HepG2 (cell line): ENCODE measurements around the gene GPATCH8. TPM values are rescaled to one million over a fixed set of nuclear protein-coding genes. Genes with fewer than 3 reads are reported as not detected.

Experiments used
- ADNP ChIP-seq: sonication (generic); formaldehyde crosslinking; IDR thresholded peaks from 2 replicates; pipeline ENCODE4 v1.4.0; 2020; ENCODE audit warnings: missing genetic modification reagents
- CREB1 ChIP-seq, 2 experiments: fragments of 450-650 bp in 1 of 2; IDR thresholded peaks; 2 replicates each; pipeline ENCODE4 v1.6.1; 2016 to 2017; ENCODE audit warnings: control low read depth in 1 of 2, mild to moderate bottlenecking in 1 of 2, missing compliant biosample characterization in 1 of 2, missing genetic modification characterization in 1 of 2
- HES4 ChIP-seq: sonication (generic); formaldehyde crosslinking; IDR thresholded peaks from 2 replicates; pipeline ENCODE4 v1.9.0; 2021; ENCODE audit warnings: mild to moderate bottlenecking, missing genetic modification reagents, borderline replicate concordance
- KDM1A ChIP-seq: IDR thresholded peaks from 2 replicates; pipeline ENCODE4 v1.6.1; 2016; ENCODE audit warnings: missing compliant biosample characterization
- MAFG ChIP-seq: sonication (generic); formaldehyde crosslinking; IDR thresholded peaks from 2 replicates; pipeline ENCODE4 v1.5.1; 2020; ENCODE audit warnings: mild to moderate bottlenecking, missing genetic modification reagents
- NR2F6 ChIP-seq, 2 experiments: IDR thresholded peaks; 2 replicates each; pipeline ENCODE4 v1.6.1; 2016; ENCODE audit warnings: antibody characterized with exemption in 1 of 2, mild to moderate bottlenecking in 1 of 2
- PHB2 ChIP-seq: fragments of 450-650 bp; IDR thresholded peaks from 2 replicates; pipeline ENCODE4 v1.6.1; 2018; ENCODE audit not compliant: partially characterized antibody
- RAD21 ChIP-seq: fragments of 450-650 bp; formaldehyde crosslinking; IDR thresholded peaks from 2 replicates; pipeline ENCODE4 v1.5.0; 2020; ENCODE audit warnings: mild to moderate bottlenecking
- SMYD3 ChIP-seq: sonication (generic); formaldehyde crosslinking; IDR thresholded peaks from 2 replicates; pipeline ENCODE4 v1.8.1; 2023; ENCODE audit warnings: mild to moderate bottlenecking, missing genetic modification reagents
- SRSF4 ChIP-seq: fragments of 200-400 bp; formaldehyde crosslinking; IDR thresholded peaks from one replicate; pipeline ENCODE4 v1.6.1; 2018; ENCODE audit warnings: mild to moderate bottlenecking, low read depth, low read length, moderate library complexity; ENCODE audit not compliant: poor library complexity, severe bottlenecking
- TBP ChIP-seq: sonication (generic); formaldehyde crosslinking; IDR thresholded peaks from 2 replicates; pipeline ENCODE4 v1.5.0; 2020; ENCODE audit warnings: missing genetic modification reagents
- ZNF382 ChIP-seq: sonication (generic); formaldehyde crosslinking; IDR thresholded peaks from 2 replicates; pipeline ENCODE4 v1.5.0; 2020; ENCODE audit warnings: missing genetic modification reagents, mild to moderate bottlenecking, borderline replicate concordance
- ZNF563 ChIP-seq: sonication (generic); formaldehyde crosslinking; IDR thresholded peaks from 2 replicates; pipeline ENCODE4 v1.8.0; 2022; ENCODE audit warnings: mild to moderate bottlenecking, moderate library complexity, missing genetic modification reagents
- ZNF564 ChIP-seq: sonication (generic); formaldehyde crosslinking; IDR thresholded peaks from 2 replicates; pipeline ENCODE4 v1.8.1; 2023; ENCODE audit warnings: mild to moderate bottlenecking, missing genetic modification reagents
- ZNF569 ChIP-seq: sonication (generic); formaldehyde crosslinking; IDR thresholded peaks from 2 replicates; pipeline ENCODE4 v1.5.0; 2020; ENCODE audit warnings: mild to moderate bottlenecking, missing genetic modification reagents, moderate library complexity, borderline replicate concordance
- ZNF703 ChIP-seq: sonication (generic); formaldehyde crosslinking; IDR thresholded peaks from 2 replicates; pipeline ENCODE4 v1.5.1; 2020; ENCODE audit warnings: missing genetic modification reagents, mild to moderate bottlenecking, moderate library complexity, borderline replicate concordance
- ZNF747 ChIP-seq: sonication (generic); formaldehyde crosslinking; IDR thresholded peaks from 2 replicates; pipeline ENCODE4 v1.8.1; 2023; ENCODE audit warnings: missing genetic modification reagents, mild to moderate bottlenecking, borderline replicate concordance
- ZNF782 ChIP-seq: sonication (generic); formaldehyde crosslinking; IDR thresholded peaks from 2 replicates; pipeline ENCODE4 v1.4.0; 2020; ENCODE audit warnings: missing genetic modification reagents, mild to moderate bottlenecking, borderline replicate concordance
- polyA plus RNA-seq, 8 experiments: library from polyadenylated mRNA; depleted of rRNA in 3 of 8; stranded (reverse) in 7 of 8; unstranded in 1 of 8; fragments of >200 nt; fragmentation: Illumina TruSeq in 4 of 8; extraction: Trizol in 4 of 8; gene quantifications; 2 replicates each; pipeline versions ENCODE4 v1.2.1 to v1.2.3, GENCODE V29; 2011 to 2016; ENCODE audit warnings: low read depth in 4 of 8, missing spikeins in 1 of 8, mixed read lengths in 1 of 8; ENCODE audit not compliant: insufficient read depth in 1 of 8
- total RNA-seq, 5 experiments: library from RNA; depleted of rRNA; stranded (reverse); fragments of >200 nt; fragmentation: Illumina TruSeq; extraction: Trizol; gene quantifications; 2 replicates each; pipeline ENCODE4 v1.2.3, GENCODE V29; 2016; ENCODE audit warnings: low read depth in 1 of 5
- TF ChIP-seq, protein P1 (sequence below): sonication (generic); formaldehyde crosslinking; IDR thresholded peaks from 2 replicates; pipeline ENCODE4 v1.8.0; 2022; ENCODE audit warnings: mild to moderate bottlenecking, missing genetic modification reagents, moderate library complexity
- TF ChIP-seq, protein P2 (sequence below): sonication (generic); formaldehyde crosslinking; IDR thresholded peaks from 2 replicates; pipeline ENCODE4 v1.8.0; 2022; ENCODE audit warnings: mild to moderate bottlenecking, missing genetic modification reagents, borderline replicate concordance
- TF ChIP-seq, protein P3 (sequence below): IDR thresholded peaks from 2 replicates; pipeline ENCODE4 v1.6.1; 2018; ENCODE audit warnings: missing genetic modification reagents
- TF ChIP-seq, protein P4 (sequence below): sonication (generic); formaldehyde crosslinking; IDR thresholded peaks from 2 replicates; pipeline ENCODE4 v1.4.0; 2020; ENCODE audit warnings: mild to moderate bottlenecking, missing genetic modification reagents
- TF ChIP-seq, protein P5 (sequence below): sonication (generic); formaldehyde crosslinking; IDR thresholded peaks from 2 replicates; pipeline ENCODE4 v1.5.0; 2020; ENCODE audit warnings: missing genetic modification reagents

Gene GPATCH8
- total and polyA plus RNA-seq, 2 of the 13 experiments (the other 11 are each of a cell fraction or from before 2014, with no cell fraction given): 20.7 to 21.5 TPM

DNA sequence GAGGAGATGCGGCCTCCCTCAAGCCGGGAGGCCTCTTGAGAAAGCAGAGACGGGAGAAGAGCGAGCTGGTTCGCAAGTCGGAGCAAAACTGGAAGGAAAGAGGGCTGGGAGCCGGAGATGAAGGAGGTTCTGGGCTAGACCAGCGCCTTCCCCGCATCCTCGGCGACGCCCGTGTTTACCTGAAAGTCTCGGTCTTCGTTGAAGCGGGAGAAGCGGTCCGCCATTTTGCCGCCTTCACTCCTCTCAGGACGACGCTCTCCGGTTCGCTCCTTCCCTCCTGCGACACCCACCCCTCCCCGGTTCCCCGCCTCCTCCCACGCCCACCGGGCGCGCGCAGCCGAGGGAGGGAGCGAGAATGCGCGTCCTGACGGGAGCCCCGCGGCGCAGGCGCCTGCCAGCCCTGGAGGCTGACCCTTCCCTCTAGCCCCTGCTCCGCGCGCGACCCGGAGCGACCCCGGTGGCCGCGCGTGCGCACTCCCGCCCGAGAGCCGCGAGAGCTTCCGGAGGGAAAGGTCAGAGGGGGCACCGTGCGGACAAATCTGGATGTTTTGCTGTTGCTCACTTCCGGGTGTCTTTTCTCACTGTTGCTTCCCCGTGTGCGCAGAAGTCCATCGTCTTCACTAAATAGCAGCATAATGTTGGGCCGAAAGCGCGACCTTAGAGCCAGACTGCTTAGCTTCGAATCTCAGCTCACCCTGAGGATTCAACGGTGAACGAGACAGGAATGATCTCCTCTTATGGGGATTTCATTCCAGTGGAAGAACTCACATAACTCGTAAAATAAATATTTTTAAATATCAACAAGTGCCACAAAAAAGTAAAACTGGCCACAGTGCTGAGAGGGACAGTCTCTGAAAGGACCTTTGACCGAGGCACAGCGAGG, at the start of gene GPATCH8 (continued):
- TF ChIP-seq, protein P1, sequence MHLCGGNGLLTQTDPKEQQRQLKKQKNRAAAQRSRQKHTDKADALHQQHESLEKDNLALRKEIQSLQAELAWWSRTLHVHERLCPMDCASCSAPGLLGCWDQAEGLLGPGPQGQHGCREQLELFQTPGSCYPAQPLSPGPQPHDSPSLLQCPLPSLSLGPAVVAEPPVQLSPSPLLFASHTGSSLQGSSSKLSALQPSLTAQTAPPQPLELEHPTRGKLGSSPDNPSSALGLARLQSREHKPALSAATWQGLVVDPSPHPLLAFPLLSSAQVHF (CRISPR knock-in tag): peak; percentile 63; the same call in 1 of the 2 replicates
- TF ChIP-seq ZNF563: peak; percentile 77
- TF ChIP-seq ZNF782 (CRISPR knock-in tag): no peak; the same call in 1 of the 2 replicates
- TF ChIP-seq NR2F6 (IDR thresholded peaks at IDR 0.05): peak; percentile 84
- TF ChIP-seq NR2F6 (CRISPR knock-in tag; IDR thresholded peaks at IDR 0.05): peak; percentile 95
- no peak for TF ChIP-seq SRSF4
- TF ChIP-seq, protein P2, sequence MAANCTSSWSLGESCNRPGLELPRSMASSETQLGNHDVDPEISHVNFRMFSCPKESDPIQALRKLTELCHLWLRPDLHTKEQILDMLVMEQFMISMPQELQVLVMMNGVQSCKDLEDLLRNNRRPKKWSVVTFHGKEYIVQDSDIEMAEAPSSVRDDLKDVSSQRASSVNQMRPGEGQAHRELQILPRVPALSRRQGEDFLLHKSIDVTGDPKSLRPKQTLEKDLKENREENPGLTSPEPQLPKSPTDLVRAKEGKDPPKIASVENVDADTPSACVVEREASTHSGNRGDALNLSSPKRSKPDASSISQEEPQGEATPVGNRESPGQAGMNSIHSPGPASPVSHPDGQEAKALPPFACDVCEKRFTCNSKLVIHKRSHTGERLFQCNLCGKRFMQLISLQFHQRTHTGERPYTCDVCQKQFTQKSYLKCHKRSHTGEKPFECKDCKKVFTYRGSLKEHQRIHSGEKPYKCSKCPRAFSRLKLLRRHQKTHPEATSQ (CRISPR knock-in tag): 0 out of 2 replicates have a peak, but pooled peaks have one; percentile 12
- no peak for TF ChIP-seq PHB2
- TF ChIP-seq SMYD3 (CRISPR knock-in tag): 0 out of 2 replicates have a peak, but pooled peaks have one; percentile 39
- TF ChIP-seq, protein P3, sequence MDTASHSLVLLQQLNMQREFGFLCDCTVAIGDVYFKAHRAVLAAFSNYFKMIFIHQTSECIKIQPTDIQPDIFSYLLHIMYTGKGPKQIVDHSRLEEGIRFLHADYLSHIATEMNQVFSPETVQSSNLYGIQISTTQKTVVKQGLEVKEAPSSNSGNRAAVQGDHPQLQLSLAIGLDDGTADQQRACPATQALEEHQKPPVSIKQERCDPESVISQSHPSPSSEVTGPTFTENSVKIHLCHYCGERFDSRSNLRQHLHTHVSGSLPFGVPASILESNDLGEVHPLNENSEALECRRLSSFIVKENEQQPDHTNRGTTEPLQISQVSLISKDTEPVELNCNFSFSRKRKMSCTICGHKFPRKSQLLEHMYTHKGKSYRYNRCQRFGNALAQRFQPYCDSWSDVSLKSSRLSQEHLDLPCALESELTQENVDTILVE (CRISPR knock-in tag): peak; percentile 97
- peak; percentile 94 for TF ChIP-seq ZNF747 (CRISPR knock-in tag)
- 0 out of 2 replicates have a peak, but pooled peaks have one; percentile 28 for TF ChIP-seq KDM1A
- 0 out of 2 replicates have a peak, but pooled peaks have one; percentile 75 for TF ChIP-seq HES4
- TF ChIP-seq CREB1 (IDR thresholded peaks at IDR 0.05): peak; percentile 47
- peak; percentile 23; the same call in 1 of the 2 replicates for TF ChIP-seq CREB1 (CRISPR knock-in tag; IDR thresholded peaks at IDR 0.05)
- TF ChIP-seq ZNF703: no peak
- TF ChIP-seq ZNF564 (CRISPR knock-in tag): peak; percentile 67; the same call in 1 of the 2 replicates
- no peak for TF ChIP-seq ZNF569
- TF ChIP-seq, protein P4, sequence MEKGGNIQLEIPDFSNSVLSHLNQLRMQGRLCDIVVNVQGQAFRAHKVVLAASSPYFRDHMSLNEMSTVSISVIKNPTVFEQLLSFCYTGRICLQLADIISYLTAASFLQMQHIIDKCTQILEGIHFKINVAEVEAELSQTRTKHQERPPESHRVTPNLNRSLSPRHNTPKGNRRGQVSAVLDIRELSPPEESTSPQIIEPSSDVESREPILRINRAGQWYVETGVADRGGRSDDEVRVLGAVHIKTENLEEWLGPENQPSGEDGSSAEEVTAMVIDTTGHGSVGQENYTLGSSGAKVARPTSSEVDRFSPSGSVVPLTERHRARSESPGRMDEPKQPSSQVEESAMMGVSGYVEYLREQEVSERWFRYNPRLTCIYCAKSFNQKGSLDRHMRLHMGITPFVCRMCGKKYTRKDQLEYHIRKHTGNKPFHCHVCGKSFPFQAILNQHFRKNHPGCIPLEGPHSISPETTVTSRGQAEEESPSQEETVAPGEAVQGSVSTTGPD (CRISPR knock-in tag): peak; percentile 32; the same call in 1 of the 2 replicates
- no peak for TF ChIP-seq ADNP (CRISPR knock-in tag)
- TF ChIP-seq MAFG (CRISPR knock-in tag): no peak
- no peak for TF ChIP-seq ZNF382 (CRISPR knock-in tag)
- no peak for TF ChIP-seq TBP (CRISPR knock-in tag)
- TF ChIP-seq, protein P5, sequence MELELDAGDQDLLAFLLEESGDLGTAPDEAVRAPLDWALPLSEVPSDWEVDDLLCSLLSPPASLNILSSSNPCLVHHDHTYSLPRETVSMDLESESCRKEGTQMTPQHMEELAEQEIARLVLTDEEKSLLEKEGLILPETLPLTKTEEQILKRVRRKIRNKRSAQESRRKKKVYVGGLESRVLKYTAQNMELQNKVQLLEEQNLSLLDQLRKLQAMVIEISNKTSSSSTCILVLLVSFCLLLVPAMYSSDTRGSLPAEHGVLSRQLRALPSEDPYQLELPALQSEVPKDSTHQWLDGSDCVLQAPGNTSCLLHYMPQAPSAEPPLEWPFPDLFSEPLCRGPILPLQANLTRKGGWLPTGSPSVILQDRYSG: no peak
- peak; percentile 31; the same call in 1 of the 2 replicates for TF ChIP-seq RAD21
